ENCODE results near the gene PLEKHM3.

PLEKHM3 gene

GRCh38 chr2:207847098-207847806, 178.1 kb downstream of the PLEKHM3 start:
- no peak for DNase-seq

DNA sequence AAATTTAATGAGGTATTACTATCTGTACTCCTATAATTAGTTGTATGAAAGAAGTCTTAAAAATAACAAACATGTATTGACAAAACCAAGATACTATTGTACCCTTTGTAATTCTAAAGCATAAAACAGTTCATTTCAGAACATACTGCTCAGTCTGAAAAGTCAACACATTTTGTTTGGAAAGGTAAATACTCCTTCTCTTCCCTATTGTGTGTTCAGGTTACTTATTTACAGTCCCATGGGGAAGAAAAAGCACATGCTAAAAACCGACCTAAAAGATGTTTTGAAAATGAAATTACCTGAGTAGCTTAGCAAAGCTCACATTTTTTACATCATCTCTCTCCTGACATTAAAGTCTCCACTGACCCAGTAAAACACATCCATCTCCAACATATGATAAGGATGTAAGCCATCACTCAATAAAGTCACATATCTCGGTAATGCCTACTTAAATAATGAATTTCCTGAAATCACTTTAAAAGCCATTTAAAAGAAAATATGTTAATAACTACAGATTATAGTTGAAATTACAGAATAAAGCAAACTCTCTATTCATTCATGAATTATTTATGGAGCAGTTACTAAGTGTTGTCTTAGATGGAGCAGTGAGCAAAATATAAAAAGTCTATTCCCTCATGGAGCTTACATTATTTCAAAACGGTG, 180.0 kb downstream of the PLEKHM3 start:
- no peak for DNase-seq

- no peak for DNase-seq
Observed at GRCh38 chr2:207844648-207845047, 180.7 kb downstream of the PLEKHM3 start.

DNA sequence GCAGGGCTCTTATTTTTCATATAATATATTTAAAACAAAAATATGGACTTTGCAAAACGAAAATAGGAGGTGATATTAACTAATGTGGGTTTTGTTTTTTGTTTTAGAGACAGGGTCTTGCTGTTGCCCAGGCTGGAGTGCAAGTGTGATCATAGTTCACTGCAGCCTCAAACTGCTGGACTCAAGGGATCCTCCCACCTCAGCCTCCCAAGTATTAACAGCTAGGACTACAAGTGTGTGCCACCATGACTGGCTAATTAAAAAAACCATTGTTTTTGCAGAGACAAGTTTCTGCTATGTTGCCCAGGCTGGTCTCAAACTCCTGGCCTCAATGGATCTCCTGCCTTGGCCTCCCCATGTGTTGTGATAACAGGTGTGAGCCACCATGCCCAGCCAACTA, 185.2 kb downstream of the PLEKHM3 start:
- DNase-seq = no peak

DNA sequence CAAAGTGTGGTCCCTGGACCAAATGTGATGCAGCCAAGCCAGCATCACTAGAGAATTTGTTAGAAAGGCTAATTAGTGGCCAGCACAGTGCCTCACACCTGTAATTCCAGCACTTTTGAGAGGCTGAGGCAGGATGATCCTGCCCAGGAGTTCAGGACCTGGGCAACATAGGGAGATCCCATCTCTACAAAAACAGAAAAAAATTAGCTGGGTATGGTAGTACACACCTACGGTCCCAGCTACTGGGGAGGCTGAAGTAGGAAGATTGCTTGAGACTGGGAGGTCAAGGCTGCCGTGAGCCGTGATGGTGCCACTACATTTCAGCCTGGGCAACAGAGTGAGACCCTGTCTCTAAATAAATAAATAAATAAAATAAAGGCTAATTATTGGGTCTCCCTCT, 185.8 kb downstream of the PLEKHM3 start:
- no peak for DNase-seq

GRCh38 chr2:207839028-207839427, 186.3 kb downstream of the PLEKHM3 start:
- DNase-seq = no peak

DNA sequence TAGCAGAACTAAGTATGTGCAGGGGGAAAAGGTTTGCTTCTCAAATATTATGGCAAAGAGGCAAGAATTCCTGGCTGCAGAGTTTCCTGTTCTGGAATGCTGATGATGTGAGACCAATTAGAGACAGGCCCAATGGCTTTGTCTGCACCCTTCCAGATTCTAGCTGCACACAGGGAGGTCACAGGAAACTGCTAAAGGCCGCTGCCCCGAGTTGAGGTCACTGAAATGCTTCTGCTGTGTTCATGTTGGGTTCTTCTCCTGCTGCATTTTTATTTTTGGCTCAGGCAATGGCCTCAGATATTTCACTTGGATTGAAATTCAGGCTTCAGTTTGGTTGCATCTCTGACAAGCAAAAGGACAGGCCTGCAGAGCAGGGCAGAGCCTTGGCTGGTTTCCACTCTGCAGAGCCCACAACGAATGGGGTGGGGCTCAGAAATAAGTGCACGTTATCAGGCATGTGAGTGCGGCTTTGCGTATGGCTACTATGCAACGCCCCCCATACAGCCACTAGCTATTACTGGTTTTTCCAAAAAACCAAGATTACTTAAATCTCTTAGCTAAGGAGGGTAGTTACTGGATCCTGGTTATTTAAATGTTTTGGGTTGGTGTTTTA, 188.7 kb downstream of the PLEKHM3 start:
- DNase-seq = no peak

GRCh38 chr2:207835805-207836204, 189.5 kb downstream of the PLEKHM3 start:
- no peak for DNase-seq

DNA sequence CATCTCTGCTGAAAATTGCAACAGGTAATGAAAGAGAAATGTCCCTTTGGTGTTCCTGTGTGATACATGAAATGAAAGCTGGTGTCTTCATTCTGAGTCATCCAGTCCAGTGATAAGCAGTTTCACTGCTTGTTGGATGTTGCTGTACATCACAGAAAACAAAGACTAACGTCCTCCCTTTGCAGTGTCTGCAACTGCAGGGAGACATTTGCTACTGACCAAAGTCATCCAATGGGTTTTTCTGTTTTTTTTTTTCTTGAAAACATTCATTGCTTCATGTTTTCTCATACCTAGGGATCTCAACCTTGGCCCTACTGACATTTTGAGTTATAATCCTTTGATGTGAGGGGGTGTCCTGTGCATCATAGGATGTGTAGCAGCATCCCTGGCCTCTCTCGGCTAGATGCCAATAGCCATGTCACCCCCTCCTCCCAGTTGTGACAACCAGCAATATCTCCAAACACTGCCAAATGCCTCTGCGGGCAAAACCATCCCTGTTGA, 192.0 kb downstream of the PLEKHM3 start:
- no peak for DNase-seq

DNA sequence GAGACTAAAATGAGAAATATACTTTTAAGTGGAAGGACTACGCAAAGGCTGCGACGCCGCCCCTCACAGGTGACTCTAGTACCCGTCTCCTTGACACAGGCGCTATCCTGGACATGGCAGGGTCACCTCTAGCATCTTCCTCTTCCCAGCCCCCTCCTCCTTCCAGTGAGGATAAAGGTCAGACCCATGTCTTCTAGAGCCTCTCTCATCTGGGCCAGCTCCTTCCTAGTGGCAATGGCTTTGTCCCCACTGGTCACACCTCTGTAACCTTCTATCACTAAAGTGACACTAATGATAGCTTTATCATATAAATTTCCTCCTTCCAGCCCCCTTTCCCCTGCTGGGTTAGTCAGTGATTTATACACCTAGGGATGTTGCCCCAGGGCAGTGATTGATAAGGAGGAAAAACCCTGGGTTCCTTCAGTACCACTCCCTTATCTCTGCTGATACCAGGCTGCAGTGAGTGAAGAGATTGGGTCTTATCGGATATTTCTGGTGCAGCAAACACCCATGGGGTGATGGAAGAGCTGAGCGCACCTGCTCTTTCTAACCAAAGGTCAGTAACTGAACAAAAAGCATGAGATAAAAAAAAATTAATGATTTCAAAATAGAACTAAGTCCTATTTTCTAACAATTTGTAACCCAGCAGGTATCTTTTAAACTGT, 193.6 kb downstream of the PLEKHM3 start:
- no peak for DNase-seq

DNA sequence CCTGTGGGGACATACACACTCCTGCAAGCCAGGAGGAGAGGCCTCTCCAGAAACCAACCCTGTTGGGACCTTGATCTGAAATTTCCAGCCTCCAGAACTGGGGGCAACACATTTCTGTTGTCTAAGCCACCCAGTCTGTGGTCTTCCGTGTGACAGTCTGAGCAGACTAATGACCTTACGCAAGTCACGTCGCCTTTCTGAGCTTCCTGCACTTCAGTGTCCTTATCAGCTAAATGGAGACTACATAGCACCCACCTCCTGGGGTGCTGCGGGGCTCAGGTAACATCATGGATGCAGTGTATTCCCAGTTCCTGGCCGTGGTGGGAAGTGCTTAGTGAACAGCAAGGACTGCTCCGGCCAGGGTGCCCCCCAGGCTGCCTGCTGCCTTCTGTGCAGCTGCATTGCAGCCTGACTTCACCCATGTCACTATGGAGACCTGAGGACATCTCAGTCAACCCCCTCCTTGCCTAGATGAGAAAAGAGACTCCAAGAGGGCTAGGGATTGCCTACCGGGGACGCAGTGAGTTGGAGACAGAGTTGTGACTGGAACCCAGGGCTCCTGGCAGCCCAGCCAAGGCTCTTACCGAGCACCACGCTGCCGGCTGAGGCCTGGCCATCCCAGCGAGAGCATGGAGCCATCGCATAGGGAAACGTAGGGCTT, 194.4 kb downstream of the PLEKHM3 start:
- no peak for DNase-seq

- no peak for DNase-seq
Observed at GRCh38 chr2:207828361-207829057, 196.8 kb downstream of the PLEKHM3 start.

- no peak for DNase-seq
Observed at GRCh38 chr2:207825978-207826377, 199.3 kb downstream of the PLEKHM3 start.

- no peak for DNase-seq
Observed at GRCh38 chr2:207825045-207825954, 200.0 kb downstream of the PLEKHM3 start.

DNA sequence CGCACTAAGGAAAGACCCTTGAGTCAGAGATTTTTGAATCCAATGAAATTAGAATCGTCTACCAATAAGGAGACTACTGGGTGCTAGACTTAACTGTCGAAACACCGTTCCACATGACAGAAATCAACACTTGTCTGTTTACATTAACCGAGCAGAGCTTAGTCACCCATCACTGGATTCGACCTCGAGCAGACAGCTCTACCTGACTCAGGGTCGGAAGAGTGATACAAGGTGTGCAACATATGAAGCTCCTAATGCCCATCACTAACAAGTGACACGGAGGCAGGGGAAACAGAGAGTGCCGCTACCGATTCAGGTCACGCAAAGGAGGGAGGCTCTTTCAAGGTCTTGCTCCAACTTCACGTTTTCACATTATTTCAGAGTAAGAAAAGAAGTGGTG, 201.5 kb downstream of the PLEKHM3 start:
- no peak for DNase-seq

GRCh38 chr2:207819839-207820784, 205.2 kb downstream of the PLEKHM3 start:
- DNase-seq = no peak

DNA sequence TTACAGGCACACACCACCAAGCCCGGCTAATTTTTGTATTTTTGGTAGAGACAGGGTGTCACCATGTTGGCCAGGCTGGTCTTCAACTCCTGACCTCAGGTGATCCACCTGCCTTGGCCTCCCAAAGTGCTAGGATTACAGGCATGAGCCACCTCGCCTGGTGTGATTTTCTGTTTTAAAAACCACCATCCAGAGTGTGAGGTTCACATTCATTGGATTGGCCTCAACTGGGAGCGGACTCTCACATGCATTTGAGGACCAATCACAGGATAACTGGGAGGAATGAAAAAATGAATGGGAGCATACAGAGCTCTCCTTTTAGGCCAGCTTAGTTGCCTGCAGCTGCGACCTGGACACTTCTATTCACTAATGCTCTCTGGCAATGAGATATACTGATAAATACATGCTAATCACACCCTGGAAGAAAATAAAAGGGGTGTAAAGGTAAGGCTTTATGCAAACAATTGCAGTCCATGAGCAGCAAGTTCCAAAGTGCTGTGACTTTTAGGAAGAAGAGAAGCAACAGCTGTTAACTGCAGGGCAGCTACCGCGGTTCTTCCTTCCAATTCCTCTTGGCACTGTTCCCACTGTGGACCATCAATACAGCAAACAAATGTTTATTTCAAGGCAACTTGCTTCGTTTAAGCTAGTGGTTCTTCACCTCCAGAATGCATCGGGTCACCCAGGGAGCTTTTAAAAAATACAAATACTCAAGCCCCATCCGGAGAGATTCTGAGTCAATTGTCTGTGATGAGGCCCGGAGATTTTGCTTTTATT, 206.1 kb downstream of the PLEKHM3 start:
- DNase-seq = no peak

DNA sequence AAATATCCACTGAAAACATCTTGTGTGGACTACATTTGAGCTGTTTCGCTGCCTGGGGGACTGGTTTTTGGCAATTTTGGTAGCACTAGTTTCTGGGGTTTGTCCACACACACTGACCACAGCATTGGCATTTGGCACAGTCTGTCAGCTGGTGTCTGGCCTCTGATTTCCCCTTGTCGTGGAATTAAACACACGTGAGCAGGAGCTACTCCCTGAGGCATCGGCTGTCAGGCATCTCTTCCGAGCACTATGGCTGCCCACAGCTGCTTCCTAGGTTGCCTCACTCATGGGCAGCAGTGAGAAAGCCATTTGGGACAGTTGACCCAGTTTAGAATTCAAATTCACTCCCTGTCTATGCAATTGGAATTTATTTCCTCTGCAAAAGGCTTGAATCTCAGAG, 208.8 kb downstream of the PLEKHM3 start:
- no peak for DNase-seq

DNA sequence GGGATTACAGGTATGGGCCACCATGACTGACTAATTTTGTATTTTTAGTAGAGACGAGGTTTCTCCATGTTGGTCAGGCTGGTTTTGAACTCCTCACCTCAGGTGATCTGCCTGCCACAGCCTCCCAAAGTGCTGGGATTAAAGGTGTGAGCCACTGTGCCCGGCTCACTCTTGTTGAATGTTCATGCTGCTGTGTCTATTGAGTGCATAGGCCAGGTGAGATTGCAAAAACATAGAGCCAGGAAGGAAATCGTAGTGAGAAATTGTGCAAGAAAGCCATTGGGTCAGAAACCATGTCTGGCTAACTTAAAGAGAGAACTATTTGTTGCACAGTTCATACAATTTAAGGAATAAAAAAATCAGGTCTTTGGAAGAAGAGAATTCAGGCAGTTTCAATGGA, 210.1 kb downstream of the PLEKHM3 start:
- no peak for DNase-seq
